SK-N-SH (cell line): ENCODE results near the gene TRAPPC2L. TPM values are rescaled to one million over a fixed set of nuclear protein-coding genes. Genes with fewer than 3 reads are reported as not detected.

Source experiments
- CTCF ChIA-PET: fragments of 300-600, 350-600 bp; formaldehyde crosslinking; extraction: SDS; loops from one replicate; lab custom pipeline; 2021; lab: Yijun Ruan, JAX
- POLR2A ChIA-PET: fragments of 350-600 bp; sonication (Branson Sonifier 250); formaldehyde crosslinking; extraction: SDS; loops from one replicate; lab custom pipeline; 2020; ENCODE audit warnings: antibody characterized with exemption, inconsistent platforms; lab: Yijun Ruan, JAX
- DNase-seq: peaks from one replicate; pipeline ENCODE4 v3.0.0; 2012
- H2AFZ ChIP-seq: fragments of 200-600 bp; sonication (generic); 2 replicates; pipeline ENCODE4 v1.8.1; 2016; ENCODE audit warnings: antibody characterized with exemption, mild to moderate bottlenecking, low read depth
- H3F3A ChIP-seq: fragments of 200-600 bp; sonication (generic); replicated peaks from 2 replicates; pipeline ENCODE3; 2016; ENCODE audit warnings: antibody characterized with exemption, mild to moderate bottlenecking; ENCODE audit not compliant: insufficient read depth
- H3K27ac ChIP-seq, 2 experiments: fragments of 200-500 bp in 1 of 2; fragments of 200-600 bp in 1 of 2; sonication (Bioruptor generic) in 1 of 2; sonication (generic), shearing (Covaris generic) in 1 of 2; 2 replicates each; pipeline versions ENCODE4 v1.5.1 to v1.6.1; 2014 to 2016; ENCODE audit warnings: low read depth in 2 of 2, inconsistent platforms in 1 of 2, low read length in 1 of 2, mild to moderate bottlenecking in 1 of 2, mixed read lengths in 1 of 2
- H3K27me3 ChIP-seq: fragments of 200-600 bp; sonication (generic), shearing (Covaris generic); 2 replicates; pipeline ENCODE4 v1.6.1; 2016; ENCODE audit warnings: mixed run types; ENCODE audit not compliant: insufficient read depth
- H3K36me3 ChIP-seq, 2 experiments: fragments of 200-500 bp in 1 of 2; fragments of 200-600 bp in 1 of 2; sonication (Bioruptor generic) in 1 of 2; sonication (generic) in 1 of 2; replicated peaks in 1 of 2; 2 replicates each; pipeline versions ENCODE3 to v1.5.1; 2014 to 2016; ENCODE audit warnings: low read length in 1 of 2, mild to moderate bottlenecking in 1 of 2; ENCODE audit not compliant: insufficient read depth in 2 of 2, control insufficient read depth in 1 of 2
- H3K4me1 ChIP-seq, 2 experiments: fragments of 200-500 bp in 1 of 2; fragments of 200-600 bp in 1 of 2; sonication (Bioruptor generic) in 1 of 2; sonication (generic), shearing (Covaris generic) in 1 of 2; 2 replicates each; pipeline versions ENCODE4 v1.5.1 to v1.6.1; 2014 to 2016; ENCODE audit warnings: low read depth in 1 of 2, low read length in 1 of 2, mixed run types in 1 of 2; ENCODE audit not compliant: insufficient read depth in 2 of 2, control insufficient read depth in 1 of 2
- H3K4me2 ChIP-seq: fragments of 200-600 bp; sonication (generic), shearing (Covaris generic); 2 replicates; pipeline ENCODE4 v1.6.1; 2017; ENCODE audit warnings: mixed run types
- H3K4me3 ChIP-seq, 2 experiments: fragments of 200-500 bp in 1 of 2; fragments of 200-600 bp in 1 of 2; sonication (Bioruptor generic) in 1 of 2; sonication (generic), shearing (Covaris generic) in 1 of 2; 2 replicates each; pipeline versions ENCODE4 v1.5.1 to v1.8.1; 2014 to 2016; ENCODE audit warnings: low read depth in 2 of 2, inconsistent platforms in 1 of 2, low read length in 1 of 2, mild to moderate bottlenecking in 1 of 2, mixed read lengths in 1 of 2, moderate library complexity in 1 of 2
- H3K79me2 ChIP-seq: fragments of 200-600 bp; sonication (generic); 2 replicates; pipeline ENCODE4 v1.8.1; 2017; ENCODE audit warnings: mild to moderate bottlenecking; ENCODE audit not compliant: insufficient read depth
- H3K9ac ChIP-seq: fragments of 200-600 bp; sonication (generic); 2 replicates; pipeline ENCODE4 v1.6.1; 2017; ENCODE audit warnings: mixed run types
- H3K9me2 ChIP-seq: fragments of 200-600 bp; sonication (generic); 2 replicates; pipeline ENCODE4 v1.6.1; 2017; ENCODE audit warnings: mixed run types
- H3K9me3 ChIP-seq: fragments of 200-600 bp; sonication (generic); 2 replicates; pipeline ENCODE4 v1.6.1; 2017; ENCODE audit warnings: mixed run types, mild to moderate bottlenecking, moderate library complexity
- H4K20me1 ChIP-seq: fragments of 200-600 bp; sonication (generic); 2 replicates; pipeline ENCODE4 v1.6.1; 2017; ENCODE audit warnings: mild to moderate bottlenecking, mixed run types; ENCODE audit not compliant: insufficient read depth
- EZH2phosphoT487 ChIP-seq: fragments of 200-600 bp; sonication (generic); IDR thresholded peaks from 2 replicates; pipeline ENCODE4 v1.6.1; 2017; ENCODE audit warnings: low read depth, mixed run types, mild to moderate bottlenecking, antibody characterized with exemption, moderate library complexity, borderline replicate concordance
- MXI1 ChIP-seq: IDR thresholded peaks from 2 replicates; pipeline ENCODE4 v1.6.1; 2012; ENCODE audit warnings: mild to moderate bottlenecking, low read depth, low read length, improper control_type of control experiment
- NRF1 ChIP-seq: IDR thresholded peaks from 2 replicates; pipeline ENCODE4 v1.6.1; 2012; ENCODE audit warnings: low read depth, mild to moderate bottlenecking, low read length
- REST ChIP-seq: IDR thresholded peaks from 2 replicates; pipeline ENCODE4 v1.6.1; 2012; ENCODE audit warnings: mild to moderate bottlenecking, low read depth, low read length, moderate library complexity
- TAF1 ChIP-seq: IDR thresholded peaks from 2 replicates; pipeline ENCODE4 v1.6.1; 2012; ENCODE audit warnings: low read depth, mild to moderate bottlenecking, low read length, moderate library complexity, borderline replicate concordance
- USF1 ChIP-seq: IDR thresholded peaks from 2 replicates; pipeline ENCODE4 v1.4.0; 2012; ENCODE audit warnings: low read depth, borderline replicate concordance
- ZBTB33 ChIP-seq: IDR thresholded peaks from 2 replicates; pipeline ENCODE4 v1.4.0; 2012; ENCODE audit warnings: low read depth, borderline replicate concordance
- WGBS: methylation state at CpG from one replicate; pipeline ENCODE4 v1.1.6; 2017; ENCODE audit warnings: low lambda C conversion rate; 5-methylcytosine and 5-hydroxymethylcytosine counted together
- polyA plus RNA-seq, 3 experiments: library from polyadenylated mRNA; depleted of rRNA; stranded (reverse); fragments of >200 nt; gene quantifications; 2 replicates each; pipeline ENCODE4 v1.2.3, GENCODE V29; 2012

The TRAPPC2L gene
- polyA plus RNA-seq, 1 of the 3 experiments (the other 2 are of a cell fraction) = 73.9 TPM

DNA sequence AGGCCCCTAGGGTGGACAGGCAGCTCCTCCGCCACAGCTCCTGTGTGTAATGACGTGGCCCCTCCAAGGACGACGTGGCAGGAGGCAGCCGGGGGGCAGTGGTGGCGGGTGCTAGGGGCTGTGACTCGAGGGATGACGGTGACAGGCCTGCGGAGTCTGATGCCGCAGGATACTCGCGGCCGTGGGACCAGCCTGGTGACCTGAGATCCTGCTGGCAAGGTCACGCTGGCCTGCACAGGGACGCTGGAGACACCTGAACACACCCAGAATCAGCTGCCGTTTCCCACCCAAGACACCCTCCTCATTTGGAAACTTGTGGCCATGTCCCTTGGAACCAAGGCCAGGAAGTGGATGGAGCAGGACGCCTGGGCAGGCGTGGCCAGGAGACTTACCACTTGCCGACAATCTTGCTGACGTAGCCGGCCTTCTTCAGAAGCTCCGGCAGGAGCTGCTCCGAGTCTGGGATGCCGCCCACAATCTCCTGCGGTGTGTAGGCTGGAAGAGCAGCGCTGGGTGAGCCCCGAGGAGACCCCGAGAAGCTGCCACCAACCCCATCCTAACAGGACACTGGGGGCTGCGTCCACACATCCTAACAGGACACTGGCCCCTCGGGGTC is 16.2 kb upstream of the TRAPPC2L start:
- ChIA-PET CTCF (interaction anchor here (1.7 kb wide), 2 partner anchors 17 to 24 kb away, joined by 4 to 5 read pairs; no protein-coding TSS in a partner anchor), POLR2A (no interaction called here)
- Histone ChIP-seq H3K27me3 (no peaks in the 10 kb centered on the region), H3K9me2 (no peaks in the 10 kb centered on the region), H3K36me3 (peaks cover 0 to 19% of the 10 kb centered on the region in 2 experiments), H3K4me1 (no peaks in the 10 kb centered on the region), H4K20me1 (no peaks in the 10 kb centered on the region), H3K27ac (no peak overlapping the region), H3K4me2 (no peak overlapping the region), H3K9me3 (no peaks in the 10 kb centered on the region), H3K79me2 (no peaks in the 10 kb centered on the region), H2AFZ (no peak overlapping the region), H3F3A (no peaks in the 10 kb centered on the region), H3K9ac (no peak overlapping the region), H3K4me3 (no peak overlapping the region)
- TF ChIP-seq TAF1 (no peak), NRF1 (no peak), ZBTB33 (no peak), MXI1 (no peak), REST (no peak), EZH2phosphoT487 (no peak), USF1 (no peak)
- WGBS = 94% methylated on average over 19 of the region's 30 CpGs
- DNase-seq = no peak
